ENCODE data around the gene TFEC. TPM values are rescaled to one million over a fixed set of nuclear protein-coding genes. Genes with fewer than 3 reads are reported as not detected.

The TFEC gene
- total and polyA plus RNA-seq, 10 of the 15 experiments (the other 5 are each of a cell fraction or from before 2014, with no cell fraction given), result 0.18 to 5.8 (median 2.4) TPM

- ATAC-seq (no peak), DNase-seq (ENCODE audit: low read depth, low spot score) (no peak), FAIRE-seq (no peak)
- no peak overlapping the region for H3K9ac ChIP-seq (ENCODE audit: control insufficient read depth, insufficient read depth, low read length)
- peaks cover 4% of the 10 kb centered on the region; the same call in 1 of the 2 replicates for H3K4me1 ChIP-seq (ENCODE audit: control insufficient read depth, insufficient read depth, low read length)
- no peaks in the 10 kb centered on the region for H3K79me2 ChIP-seq (ENCODE audit: control insufficient read depth, insufficient read depth, low read length)
- H3K27ac ChIP-seq (ENCODE audit: control insufficient read depth, insufficient read depth), result no peak overlapping the region
- ChIA-PET CTCF (no interaction called here), RAD21 (ENCODE audit: unreplicated experiment) (no interaction called here), SMC1A (ENCODE audit: uncharacterized antibody, unreplicated experiment) (no interaction called here), POLR2A (no interaction called here)
- in situ Hi-C loops (cut with MboI) (no loop called here), intact Hi-C loops (cut with micrococcal nuclease; ENCODE audit: unreplicated experiment) (no loop called here)
- no TSS peak for BruUV-seq (replicated peaks)
- H3K36me3 ChIP-seq (ENCODE audit: control insufficient read depth in 2 of 2, insufficient read depth in 2 of 2, low read length in 1 of 2), result no peaks in the 10 kb centered on the region
- H2AFZ ChIP-seq (ENCODE audit: control insufficient read depth, low read depth, low read length), result no peak overlapping the region
- H3K27me3 ChIP-seq (replicated peaks in 1 of 2; ENCODE audit: control insufficient read depth in 2 of 2, insufficient read depth in 2 of 2, low read length in 1 of 2), result no peaks in the 10 kb centered on the region
- H3K4me2 ChIP-seq (ENCODE audit: control insufficient read depth, insufficient read depth), result no peak overlapping the region; the same call in 1 of the 2 replicates
- H4K20me1 ChIP-seq (ENCODE audit: control insufficient read depth, insufficient read depth), result no peaks in the 10 kb centered on the region
- H3K9me3 ChIP-seq (replicated peaks; ENCODE audit: control insufficient read depth, insufficient read depth, low read length), result no peaks in the 10 kb centered on the region
- H3K4me3 ChIP-seq, result no peak overlapping the region
- no peak for TF ChIP-seq NFIC (IDR thresholded peaks at IDR 0.05; ENCODE audit: low read depth, low read length)
- peak; percentile 41; the same call in 1 of the 2 replicates for TF ChIP-seq PAX5 (IDR thresholded peaks at IDR 0.05; ENCODE audit: borderline replicate concordance, low read depth, low read length)
- no peak for TF ChIP-seq CHD4 (IDR thresholded peaks at IDR 0.05)
- TF ChIP-seq HDAC6 (IDR thresholded peaks at IDR 0.05; ENCODE audit: unreplicated experiment), result no peak
Observed at GRCh38 chr7:116018731-116019130, 11.8 kb downstream of the TFEC start.

GRCh38 chr7:116013675-116014074, 16.9 kb downstream of the TFEC start:
- TF ChIP-seq RCOR1 (conservative IDR thresholded peaks at IDR 0.05; ENCODE audit: low read depth, low read length) (no peak), POLR2A (IDR thresholded peaks at IDR 0.05; ENCODE audit: low read depth, low read length) (no peak), IRF5 (IDR thresholded peaks at IDR 0.05; ENCODE audit: borderline replicate concordance) (no peak), MXI1 (IDR thresholded peaks at IDR 0.05; ENCODE audit: low read depth, low read length) (no peak), CHD4 (IDR thresholded peaks at IDR 0.05) (no peak)
- Histone ChIP-seq H3K79me2 (ENCODE audit: control insufficient read depth, insufficient read depth, low read length) (no peaks in the 10 kb centered on the region), H3K9ac (ENCODE audit: control insufficient read depth, insufficient read depth, low read length) (no peak overlapping the region), H2AFZ (ENCODE audit: control insufficient read depth, low read depth, low read length) (no peak overlapping the region), H3K27me3 (replicated peaks in 1 of 2; ENCODE audit: control insufficient read depth in 2 of 2, insufficient read depth in 2 of 2, low read length in 1 of 2) (no peaks in the 10 kb centered on the region), H3K4me3 (no peak overlapping the region), H3K9me3 (replicated peaks; ENCODE audit: control insufficient read depth, insufficient read depth, low read length) (no peaks in the 10 kb centered on the region), H3K36me3 (ENCODE audit: control insufficient read depth in 2 of 2, insufficient read depth in 2 of 2, low read length in 1 of 2) (no peaks in the 10 kb centered on the region), H3K27ac (ENCODE audit: control insufficient read depth, insufficient read depth) (no peak overlapping the region), H3K4me1 (ENCODE audit: control insufficient read depth, insufficient read depth, low read length) (no peaks in the 10 kb centered on the region), H3K4me2 (ENCODE audit: control insufficient read depth, insufficient read depth) (no peak overlapping the region), H4K20me1 (ENCODE audit: control insufficient read depth, insufficient read depth) (no peaks in the 10 kb centered on the region)
- in situ Hi-C loops (cut with MboI), result no loop called here
- ChIA-PET SMC1A (ENCODE audit: uncharacterized antibody, unreplicated experiment) (interaction anchor here (1.7 kb wide), 1 partner anchor 12 kb away, joined by 5 read pairs; no protein-coding TSS in a partner anchor), RAD21 (ENCODE audit: unreplicated experiment) (no interaction called here), POLR2A (no interaction called here), CTCF (no interaction called here)
- ATAC-seq (no peak), DNase-seq (ENCODE audit: low read depth, low spot score) (no peak), FAIRE-seq (peak; percentile 27)
- BruUV-seq (replicated peaks), result no TSS peak
- intact Hi-C loops (cut with micrococcal nuclease; ENCODE audit: unreplicated experiment), result no loop called here
